Retinal pigment epithelial cell (primary cell): Measurements from ENCODE around the gene CXXC1.
"Not testable (repeated sequence)": the region's sequence is repeated elsewhere in the genome, so short reads cannot be mapped to it uniquely, and the experiment has no call there.

Experiments
- DNase-seq: peaks from one replicate; pipeline ENCODE4 v3.0.0-alpha.2; 2010; ENCODE audit warnings: low read depth
- H3K4me3 ChIP-seq: 2 replicates; pipeline ENCODE4 v1.5.1; 2011; ENCODE audit warnings: mild to moderate bottlenecking, low read length, control low read depth, moderate library complexity
- TF ChIP-seq, protein P1 (sequence below): conservative IDR thresholded peaks from 2 replicates; pipeline ENCODE4 v1.5.1; 2011; ENCODE audit warnings: low read depth, low read length, control low read depth, inconsistent platforms

The CXXC1 gene

DNA sequence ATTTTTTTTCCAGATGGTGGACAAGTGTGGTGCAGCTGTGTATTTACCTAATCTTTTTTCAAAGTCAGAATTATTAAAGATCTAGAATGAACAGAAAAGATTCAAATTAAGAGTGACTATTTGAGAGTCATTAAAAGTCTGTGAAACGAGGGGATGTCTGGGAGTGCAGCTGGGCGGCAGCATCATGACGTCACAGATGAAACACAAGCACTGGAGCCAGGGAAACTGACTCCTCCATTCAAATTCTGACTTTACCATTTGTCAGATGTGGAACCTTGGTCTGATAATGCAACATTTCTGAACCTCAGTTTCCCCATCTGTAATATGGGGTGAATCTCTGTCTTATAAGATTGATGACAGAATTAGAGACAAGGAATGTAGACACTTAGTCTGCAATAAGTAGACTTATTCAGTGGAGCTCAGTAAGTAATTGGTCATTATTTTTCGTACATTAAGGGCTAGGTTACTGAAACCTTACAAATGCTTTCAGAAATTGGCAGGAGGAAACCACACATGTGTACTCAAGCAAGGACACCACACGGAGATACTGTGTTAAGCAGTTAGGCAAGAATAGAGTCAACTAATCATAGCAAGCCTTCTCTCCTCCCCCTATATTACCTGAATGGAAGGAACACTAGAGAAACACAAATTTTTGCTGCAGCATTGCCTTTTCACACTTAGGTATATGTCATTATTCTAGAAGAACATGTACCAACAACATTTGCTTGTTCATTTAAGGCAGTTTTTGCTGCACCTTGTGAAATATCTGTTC is 27.8 kb upstream of the CXXC1 start:
- H3K4me3 ChIP-seq: no peak overlapping the region
- TF ChIP-seq, protein P1, sequence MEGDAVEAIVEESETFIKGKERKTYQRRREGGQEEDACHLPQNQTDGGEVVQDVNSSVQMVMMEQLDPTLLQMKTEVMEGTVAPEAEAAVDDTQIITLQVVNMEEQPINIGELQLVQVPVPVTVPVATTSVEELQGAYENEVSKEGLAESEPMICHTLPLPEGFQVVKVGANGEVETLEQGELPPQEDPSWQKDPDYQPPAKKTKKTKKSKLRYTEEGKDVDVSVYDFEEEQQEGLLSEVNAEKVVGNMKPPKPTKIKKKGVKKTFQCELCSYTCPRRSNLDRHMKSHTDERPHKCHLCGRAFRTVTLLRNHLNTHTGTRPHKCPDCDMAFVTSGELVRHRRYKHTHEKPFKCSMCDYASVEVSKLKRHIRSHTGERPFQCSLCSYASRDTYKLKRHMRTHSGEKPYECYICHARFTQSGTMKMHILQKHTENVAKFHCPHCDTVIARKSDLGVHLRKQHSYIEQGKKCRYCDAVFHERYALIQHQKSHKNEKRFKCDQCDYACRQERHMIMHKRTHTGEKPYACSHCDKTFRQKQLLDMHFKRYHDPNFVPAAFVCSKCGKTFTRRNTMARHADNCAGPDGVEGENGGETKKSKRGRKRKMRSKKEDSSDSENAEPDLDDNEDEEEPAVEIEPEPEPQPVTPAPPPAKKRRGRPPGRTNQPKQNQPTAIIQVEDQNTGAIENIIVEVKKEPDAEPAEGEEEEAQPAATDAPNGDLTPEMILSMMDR: no peak
- DNase-seq: no peak

DNA sequence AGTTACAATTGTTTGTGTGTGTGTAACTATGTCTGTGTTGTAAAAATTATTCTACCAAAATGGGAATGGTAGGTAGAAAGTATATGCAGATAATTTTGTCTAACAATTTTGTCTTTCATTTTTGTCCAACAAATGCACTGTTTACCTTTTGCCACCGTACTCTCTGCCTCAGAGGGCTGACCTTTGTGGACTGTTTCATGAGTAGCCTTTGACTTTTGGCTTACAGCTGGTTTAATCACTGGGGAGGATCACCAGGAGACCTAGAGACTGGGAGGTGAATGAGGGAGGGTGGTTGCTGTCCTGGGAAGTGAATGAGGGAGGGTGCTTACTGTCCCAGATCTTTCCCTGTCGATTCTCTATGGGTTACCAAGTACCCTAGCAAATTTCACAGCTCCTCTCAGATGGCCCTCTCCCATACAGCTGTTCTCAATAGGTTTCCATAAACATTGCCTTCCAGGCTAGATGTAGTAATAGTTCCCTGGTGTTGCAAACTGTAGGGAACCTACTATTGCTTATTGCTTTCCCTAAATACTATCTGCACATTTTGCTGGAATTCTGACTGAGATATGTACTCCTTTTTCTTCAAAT is 26.5 kb upstream of the CXXC1 start:
- DNase-seq: no peak
- TF ChIP-seq, protein P1: no peak

DNA sequence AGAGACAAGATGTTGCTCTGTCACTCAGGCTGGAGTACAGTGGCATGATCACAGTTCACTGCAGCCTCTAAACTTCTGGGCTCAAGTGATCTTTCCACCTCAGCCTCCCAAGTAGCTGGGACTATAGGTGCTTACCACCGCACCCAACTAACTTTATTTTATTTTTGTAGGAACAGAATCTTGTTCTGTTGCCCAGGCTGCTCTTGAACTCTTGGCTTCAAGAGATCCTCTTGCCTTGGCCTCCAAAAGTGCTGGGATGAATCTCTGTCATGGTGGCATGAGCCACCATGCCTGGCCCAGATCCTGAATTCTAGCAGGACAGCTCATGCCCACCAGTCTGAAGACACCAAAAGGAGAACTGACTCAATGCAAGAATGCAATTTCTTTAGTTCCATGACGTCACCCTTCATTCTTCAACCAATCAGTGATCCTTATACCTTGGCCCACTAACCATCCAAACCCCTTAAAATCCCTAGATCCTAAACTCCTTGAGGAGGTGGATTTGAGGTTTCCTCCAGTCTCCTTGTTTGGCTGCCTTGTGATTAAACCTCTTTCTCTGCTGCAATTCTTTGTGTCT is 25.6 kb upstream of the CXXC1 start:
- no peak for DNase-seq
- H3K4me3 ChIP-seq: no peak overlapping the region
- TF ChIP-seq, protein P1: no peak

More for the DNA sequence above, 26.5 kb upstream of the CXXC1 start:
- H3K4me3 ChIP-seq: no peak overlapping the region

DNA sequence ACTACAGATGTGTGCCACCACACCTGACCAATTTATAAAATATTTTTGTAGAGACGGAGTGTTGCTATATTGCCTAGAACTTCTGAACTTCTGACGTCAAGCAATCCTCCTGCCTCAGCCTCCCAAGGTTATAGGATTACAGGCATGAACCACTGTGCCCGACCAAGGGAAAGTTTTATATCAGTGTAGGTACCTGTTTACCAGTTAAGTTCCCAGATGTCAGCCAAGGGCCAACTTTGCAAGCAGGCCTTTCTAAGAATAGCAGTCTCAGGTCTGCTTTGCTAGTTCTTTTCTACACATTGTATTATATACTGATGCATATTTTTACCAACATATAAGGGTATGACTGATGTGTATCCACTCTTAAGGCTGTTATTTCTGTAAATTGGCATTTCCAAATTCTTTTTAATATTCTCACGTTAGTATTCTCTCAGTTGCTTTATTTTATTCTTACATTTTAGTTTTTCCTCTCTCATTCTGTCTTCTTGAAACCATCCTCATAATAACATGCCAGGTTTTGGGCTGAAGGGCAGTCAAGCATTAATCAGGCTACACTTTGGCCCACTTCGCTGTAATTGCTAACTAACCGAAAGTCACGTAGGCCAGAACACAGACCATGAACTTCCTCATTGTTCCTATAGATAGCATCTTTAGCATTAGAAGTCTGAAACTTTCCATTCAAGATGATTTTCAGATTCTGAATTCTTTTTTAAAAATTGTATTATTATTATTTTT is 25.0 kb upstream of the CXXC1 start:
- no peak for DNase-seq
- H3K4me3 ChIP-seq: no peak overlapping the region
- TF ChIP-seq, protein P1: no peak

DNA sequence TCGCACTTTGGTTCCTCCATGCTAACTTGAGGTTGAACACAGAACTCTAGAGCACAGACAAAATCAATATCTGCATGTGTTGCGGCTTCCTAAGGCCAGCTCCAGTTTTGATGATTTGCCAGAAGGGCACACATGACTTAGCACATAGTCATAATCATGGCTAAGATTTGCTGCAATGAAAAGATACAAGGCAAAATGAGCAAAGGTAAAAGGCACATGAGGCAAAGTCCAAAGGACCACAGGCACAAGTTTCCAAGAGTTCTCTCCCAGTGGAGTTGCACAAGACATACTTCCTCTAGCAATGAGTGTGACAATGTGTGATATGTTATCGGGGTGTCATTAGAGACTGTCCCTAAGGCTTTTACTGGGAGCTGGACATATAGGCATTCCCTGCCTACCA is 24.2 kb upstream of the CXXC1 start:
- H3K4me3 ChIP-seq: no peak overlapping the region
- DNase-seq: no peak
- TF ChIP-seq, protein P1: no peak

DNA sequence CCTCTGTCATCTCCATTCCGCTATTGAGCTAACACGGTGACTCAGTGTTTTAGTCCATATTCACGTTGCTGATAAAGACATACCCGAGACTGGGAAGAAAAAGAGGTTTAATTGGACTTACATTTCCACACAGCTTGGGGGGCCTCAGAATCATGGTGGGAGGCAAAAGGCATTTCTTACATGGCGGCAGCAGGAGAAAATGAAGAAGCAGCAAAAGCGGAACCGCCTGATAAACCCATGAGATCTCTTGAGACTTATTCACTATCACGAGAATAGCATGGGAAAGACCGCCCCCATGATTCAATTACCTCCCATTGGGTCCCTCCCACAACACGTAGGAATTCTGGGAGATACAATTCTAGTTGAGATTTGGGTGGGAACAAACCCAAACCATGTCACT is 22.6 kb upstream of the CXXC1 start:
- TF ChIP-seq, protein P1: no peak
- DNase-seq: no peak
- no peak overlapping the region for H3K4me3 ChIP-seq

DNA sequence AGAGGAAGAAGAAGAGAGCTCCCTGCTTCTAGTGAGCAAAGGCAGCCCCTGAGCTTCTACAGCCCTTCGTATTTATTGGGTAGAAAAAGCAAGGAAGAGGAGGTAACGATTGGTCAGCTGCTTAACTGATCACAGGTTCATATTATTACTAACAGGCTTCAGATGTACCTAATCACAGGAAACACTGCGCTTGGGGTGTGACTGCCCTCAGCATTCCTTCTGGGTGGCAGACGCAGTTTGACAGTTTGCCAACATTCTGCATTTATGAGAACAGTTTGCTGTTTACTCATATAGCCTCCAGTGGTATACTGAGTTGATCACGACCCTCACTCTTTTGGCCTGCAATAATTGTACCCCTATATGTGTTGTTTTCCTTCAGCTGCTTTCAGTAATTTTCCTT is 21.4 kb upstream of the CXXC1 start:
- not testable (repeated sequence) for H3K4me3 ChIP-seq

More for the DNA sequence above, 21.4 kb upstream of the CXXC1 start:
- not testable (repeated sequence) for DNase-seq
